Sigmoid colon (tissue), 3 donors: Measurements from ENCODE around the gene SPRED1.

Source experiments
- CTCF ChIP-seq, 4 experiments: fragments of 450-650 bp in 3 of 4; fragments of 200-600 bp in 1 of 4; IDR thresholded peaks; one replicate each; pipeline ENCODE4 v1.5.1; 2016 to 2019; ENCODE audit warnings: antibody characterized with exemption in 4 of 4, mild to moderate bottlenecking in 3 of 4, moderate library complexity in 2 of 4
- POLR2A ChIP-seq, 2 donors: fragments of 450-650 bp; IDR thresholded peaks; one replicate each; pipeline ENCODE4 v1.6.1; 2016; ENCODE audit warnings: antibody characterized with exemption in 2 of 2, mild to moderate bottlenecking in 2 of 2, moderate library complexity in 2 of 2

- TF ChIP-seq POLR2A (IDR thresholded peaks at IDR 0.05) (no peak), CTCF (IDR thresholded peaks at IDR 0.05) (no peak)
Measured at GRCh38 chr15:38391191-38391590, 138.6 kb downstream of the SPRED1 start.
